GM23338 (cell line): ENCODE data around the gene CXorf66.

Source experiments
- CREB1 ChIP-seq: fragments of 250-450 bp; sonication (Bioruptor Pico); IDR thresholded peaks from 2 replicates; pipeline ENCODE4 v1.5.0; 2020; ENCODE audit warnings: low read depth, mild to moderate bottlenecking, moderate library complexity
- EZH2 ChIP-seq: fragments of 200-600 bp; sonication (generic); IDR thresholded peaks from one replicate; pipeline ENCODE4 v1.8.0; 2017; ENCODE audit warnings: antibody characterized with exemption, mild to moderate bottlenecking, low read depth; ENCODE audit not compliant: unreplicated experiment
- EZH2phosphoT487 ChIP-seq: fragments of 200-600 bp; sonication (generic); IDR thresholded peaks from one replicate; pipeline ENCODE4 v1.8.1; 2018; ENCODE audit warnings: antibody characterized with exemption; ENCODE audit not compliant: unreplicated experiment
- POLR2AphosphoS5 ChIP-seq: IDR thresholded peaks from 2 replicates; pipeline ENCODE4 v1.6.1; 2016; ENCODE audit warnings: antibody characterized with exemption, low read depth
- STAT1 ChIP-seq: IDR thresholded peaks from one replicate; pipeline ENCODE4 v1.6.1; 2016; ENCODE audit warnings: antibody characterized with exemption; ENCODE audit not compliant: unreplicated experiment
- ZNF331 ChIP-seq: fragments of 250-450 bp; sonication (Bioruptor Pico); IDR thresholded peaks from 2 replicates; pipeline ENCODE4 v1.5.0; 2020; ENCODE audit warnings: low read depth, mild to moderate bottlenecking, moderate library complexity
- TF ChIP-seq, protein P1 (sequence below), 2 experiments: fragments of 200-600 bp in 1 of 2; sonication (generic) in 1 of 2; conservative IDR thresholded peaks; 2 replicates each; pipeline versions ENCODE4 v1.5.1 to v1.6.1; 2016 to 2017; ENCODE audit warnings: antibody characterized with exemption in 2 of 2, low read depth in 2 of 2, mild to moderate bottlenecking in 2 of 2, moderate library complexity in 1 of 2
- TF ChIP-seq, protein P2 (sequence below): IDR thresholded peaks from one replicate; pipeline ENCODE4 v1.6.1; 2018; ENCODE audit warnings: antibody characterized with exemption; ENCODE audit not compliant: unreplicated experiment
- TF ChIP-seq, protein P3 (sequence below): IDR thresholded peaks from 2 replicates; pipeline ENCODE4 v1.6.1; 2016; ENCODE audit warnings: antibody characterized with exemption
- TF ChIP-seq, protein P4 (sequence below): fragments of 250-450 bp; sonication (Bioruptor Pico); IDR thresholded peaks from 2 replicates; pipeline ENCODE4 v1.5.0; 2020; ENCODE audit warnings: mild to moderate bottlenecking, moderate library complexity

DNA sequence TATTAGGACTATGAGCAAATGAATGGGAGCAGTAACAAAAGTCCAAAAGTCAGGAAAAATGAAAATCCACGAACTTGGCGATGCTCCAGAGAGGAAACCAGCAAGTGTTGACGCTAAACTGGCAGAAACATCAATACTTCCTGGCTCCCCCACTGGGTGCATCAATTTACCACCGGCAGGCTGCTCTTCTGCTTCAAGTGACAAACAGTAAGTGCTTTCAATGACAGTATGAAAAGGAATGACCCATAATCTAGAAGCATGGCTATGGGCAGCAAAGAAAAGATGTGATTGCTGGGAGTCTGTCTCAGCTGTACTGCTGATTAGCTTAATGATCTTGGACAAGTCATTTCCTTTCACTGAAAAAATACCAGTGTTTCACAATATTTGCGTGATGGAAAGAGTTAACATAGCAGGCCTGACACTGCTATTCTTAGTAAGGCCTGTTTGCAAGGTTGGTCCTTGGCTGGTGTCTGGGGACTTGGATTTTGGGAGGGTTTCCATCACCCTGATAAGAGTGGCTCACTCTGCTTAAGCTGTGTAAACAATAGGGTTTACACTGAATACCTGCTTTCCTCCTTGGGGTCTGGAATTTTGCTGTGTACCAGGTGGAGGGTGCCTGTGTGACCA, 41.1 kb downstream of the CXorf66 start:
- TF ChIP-seq, protein P1, sequence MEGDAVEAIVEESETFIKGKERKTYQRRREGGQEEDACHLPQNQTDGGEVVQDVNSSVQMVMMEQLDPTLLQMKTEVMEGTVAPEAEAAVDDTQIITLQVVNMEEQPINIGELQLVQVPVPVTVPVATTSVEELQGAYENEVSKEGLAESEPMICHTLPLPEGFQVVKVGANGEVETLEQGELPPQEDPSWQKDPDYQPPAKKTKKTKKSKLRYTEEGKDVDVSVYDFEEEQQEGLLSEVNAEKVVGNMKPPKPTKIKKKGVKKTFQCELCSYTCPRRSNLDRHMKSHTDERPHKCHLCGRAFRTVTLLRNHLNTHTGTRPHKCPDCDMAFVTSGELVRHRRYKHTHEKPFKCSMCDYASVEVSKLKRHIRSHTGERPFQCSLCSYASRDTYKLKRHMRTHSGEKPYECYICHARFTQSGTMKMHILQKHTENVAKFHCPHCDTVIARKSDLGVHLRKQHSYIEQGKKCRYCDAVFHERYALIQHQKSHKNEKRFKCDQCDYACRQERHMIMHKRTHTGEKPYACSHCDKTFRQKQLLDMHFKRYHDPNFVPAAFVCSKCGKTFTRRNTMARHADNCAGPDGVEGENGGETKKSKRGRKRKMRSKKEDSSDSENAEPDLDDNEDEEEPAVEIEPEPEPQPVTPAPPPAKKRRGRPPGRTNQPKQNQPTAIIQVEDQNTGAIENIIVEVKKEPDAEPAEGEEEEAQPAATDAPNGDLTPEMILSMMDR (conservative IDR thresholded peaks at IDR 0.05; ENCODE audit: low read depth in 2 of 2), result no peak
- no peak for TF ChIP-seq POLR2AphosphoS5
- no peak for TF ChIP-seq EZH2
- TF ChIP-seq CREB1 (CRISPR knock-in tag), result no peak
- TF ChIP-seq, protein P2, sequence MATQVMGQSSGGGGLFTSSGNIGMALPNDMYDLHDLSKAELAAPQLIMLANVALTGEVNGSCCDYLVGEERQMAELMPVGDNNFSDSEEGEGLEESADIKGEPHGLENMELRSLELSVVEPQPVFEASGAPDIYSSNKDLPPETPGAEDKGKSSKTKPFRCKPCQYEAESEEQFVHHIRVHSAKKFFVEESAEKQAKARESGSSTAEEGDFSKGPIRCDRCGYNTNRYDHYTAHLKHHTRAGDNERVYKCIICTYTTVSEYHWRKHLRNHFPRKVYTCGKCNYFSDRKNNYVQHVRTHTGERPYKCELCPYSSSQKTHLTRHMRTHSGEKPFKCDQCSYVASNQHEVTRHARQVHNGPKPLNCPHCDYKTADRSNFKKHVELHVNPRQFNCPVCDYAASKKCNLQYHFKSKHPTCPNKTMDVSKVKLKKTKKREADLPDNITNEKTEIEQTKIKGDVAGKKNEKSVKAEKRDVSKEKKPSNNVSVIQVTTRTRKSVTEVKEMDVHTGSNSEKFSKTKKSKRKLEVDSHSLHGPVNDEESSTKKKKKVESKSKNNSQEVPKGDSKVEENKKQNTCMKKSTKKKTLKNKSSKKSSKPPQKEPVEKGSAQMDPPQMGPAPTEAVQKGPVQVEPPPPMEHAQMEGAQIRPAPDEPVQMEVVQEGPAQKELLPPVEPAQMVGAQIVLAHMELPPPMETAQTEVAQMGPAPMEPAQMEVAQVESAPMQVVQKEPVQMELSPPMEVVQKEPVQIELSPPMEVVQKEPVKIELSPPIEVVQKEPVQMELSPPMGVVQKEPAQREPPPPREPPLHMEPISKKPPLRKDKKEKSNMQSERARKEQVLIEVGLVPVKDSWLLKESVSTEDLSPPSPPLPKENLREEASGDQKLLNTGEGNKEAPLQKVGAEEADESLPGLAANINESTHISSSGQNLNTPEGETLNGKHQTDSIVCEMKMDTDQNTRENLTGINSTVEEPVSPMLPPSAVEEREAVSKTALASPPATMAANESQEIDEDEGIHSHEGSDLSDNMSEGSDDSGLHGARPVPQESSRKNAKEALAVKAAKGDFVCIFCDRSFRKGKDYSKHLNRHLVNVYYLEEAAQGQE, result no peak
- TF ChIP-seq, protein P3, sequence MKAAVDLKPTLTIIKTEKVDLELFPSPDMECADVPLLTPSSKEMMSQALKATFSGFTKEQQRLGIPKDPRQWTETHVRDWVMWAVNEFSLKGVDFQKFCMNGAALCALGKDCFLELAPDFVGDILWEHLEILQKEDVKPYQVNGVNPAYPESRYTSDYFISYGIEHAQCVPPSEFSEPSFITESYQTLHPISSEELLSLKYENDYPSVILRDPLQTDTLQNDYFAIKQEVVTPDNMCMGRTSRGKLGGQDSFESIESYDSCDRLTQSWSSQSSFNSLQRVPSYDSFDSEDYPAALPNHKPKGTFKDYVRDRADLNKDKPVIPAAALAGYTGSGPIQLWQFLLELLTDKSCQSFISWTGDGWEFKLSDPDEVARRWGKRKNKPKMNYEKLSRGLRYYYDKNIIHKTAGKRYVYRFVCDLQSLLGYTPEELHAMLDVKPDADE, result no peak
- TF ChIP-seq EZH2phosphoT487, result no peak
- TF ChIP-seq STAT1, result no peak
- TF ChIP-seq ZNF331, result no peak
- TF ChIP-seq, protein P4, sequence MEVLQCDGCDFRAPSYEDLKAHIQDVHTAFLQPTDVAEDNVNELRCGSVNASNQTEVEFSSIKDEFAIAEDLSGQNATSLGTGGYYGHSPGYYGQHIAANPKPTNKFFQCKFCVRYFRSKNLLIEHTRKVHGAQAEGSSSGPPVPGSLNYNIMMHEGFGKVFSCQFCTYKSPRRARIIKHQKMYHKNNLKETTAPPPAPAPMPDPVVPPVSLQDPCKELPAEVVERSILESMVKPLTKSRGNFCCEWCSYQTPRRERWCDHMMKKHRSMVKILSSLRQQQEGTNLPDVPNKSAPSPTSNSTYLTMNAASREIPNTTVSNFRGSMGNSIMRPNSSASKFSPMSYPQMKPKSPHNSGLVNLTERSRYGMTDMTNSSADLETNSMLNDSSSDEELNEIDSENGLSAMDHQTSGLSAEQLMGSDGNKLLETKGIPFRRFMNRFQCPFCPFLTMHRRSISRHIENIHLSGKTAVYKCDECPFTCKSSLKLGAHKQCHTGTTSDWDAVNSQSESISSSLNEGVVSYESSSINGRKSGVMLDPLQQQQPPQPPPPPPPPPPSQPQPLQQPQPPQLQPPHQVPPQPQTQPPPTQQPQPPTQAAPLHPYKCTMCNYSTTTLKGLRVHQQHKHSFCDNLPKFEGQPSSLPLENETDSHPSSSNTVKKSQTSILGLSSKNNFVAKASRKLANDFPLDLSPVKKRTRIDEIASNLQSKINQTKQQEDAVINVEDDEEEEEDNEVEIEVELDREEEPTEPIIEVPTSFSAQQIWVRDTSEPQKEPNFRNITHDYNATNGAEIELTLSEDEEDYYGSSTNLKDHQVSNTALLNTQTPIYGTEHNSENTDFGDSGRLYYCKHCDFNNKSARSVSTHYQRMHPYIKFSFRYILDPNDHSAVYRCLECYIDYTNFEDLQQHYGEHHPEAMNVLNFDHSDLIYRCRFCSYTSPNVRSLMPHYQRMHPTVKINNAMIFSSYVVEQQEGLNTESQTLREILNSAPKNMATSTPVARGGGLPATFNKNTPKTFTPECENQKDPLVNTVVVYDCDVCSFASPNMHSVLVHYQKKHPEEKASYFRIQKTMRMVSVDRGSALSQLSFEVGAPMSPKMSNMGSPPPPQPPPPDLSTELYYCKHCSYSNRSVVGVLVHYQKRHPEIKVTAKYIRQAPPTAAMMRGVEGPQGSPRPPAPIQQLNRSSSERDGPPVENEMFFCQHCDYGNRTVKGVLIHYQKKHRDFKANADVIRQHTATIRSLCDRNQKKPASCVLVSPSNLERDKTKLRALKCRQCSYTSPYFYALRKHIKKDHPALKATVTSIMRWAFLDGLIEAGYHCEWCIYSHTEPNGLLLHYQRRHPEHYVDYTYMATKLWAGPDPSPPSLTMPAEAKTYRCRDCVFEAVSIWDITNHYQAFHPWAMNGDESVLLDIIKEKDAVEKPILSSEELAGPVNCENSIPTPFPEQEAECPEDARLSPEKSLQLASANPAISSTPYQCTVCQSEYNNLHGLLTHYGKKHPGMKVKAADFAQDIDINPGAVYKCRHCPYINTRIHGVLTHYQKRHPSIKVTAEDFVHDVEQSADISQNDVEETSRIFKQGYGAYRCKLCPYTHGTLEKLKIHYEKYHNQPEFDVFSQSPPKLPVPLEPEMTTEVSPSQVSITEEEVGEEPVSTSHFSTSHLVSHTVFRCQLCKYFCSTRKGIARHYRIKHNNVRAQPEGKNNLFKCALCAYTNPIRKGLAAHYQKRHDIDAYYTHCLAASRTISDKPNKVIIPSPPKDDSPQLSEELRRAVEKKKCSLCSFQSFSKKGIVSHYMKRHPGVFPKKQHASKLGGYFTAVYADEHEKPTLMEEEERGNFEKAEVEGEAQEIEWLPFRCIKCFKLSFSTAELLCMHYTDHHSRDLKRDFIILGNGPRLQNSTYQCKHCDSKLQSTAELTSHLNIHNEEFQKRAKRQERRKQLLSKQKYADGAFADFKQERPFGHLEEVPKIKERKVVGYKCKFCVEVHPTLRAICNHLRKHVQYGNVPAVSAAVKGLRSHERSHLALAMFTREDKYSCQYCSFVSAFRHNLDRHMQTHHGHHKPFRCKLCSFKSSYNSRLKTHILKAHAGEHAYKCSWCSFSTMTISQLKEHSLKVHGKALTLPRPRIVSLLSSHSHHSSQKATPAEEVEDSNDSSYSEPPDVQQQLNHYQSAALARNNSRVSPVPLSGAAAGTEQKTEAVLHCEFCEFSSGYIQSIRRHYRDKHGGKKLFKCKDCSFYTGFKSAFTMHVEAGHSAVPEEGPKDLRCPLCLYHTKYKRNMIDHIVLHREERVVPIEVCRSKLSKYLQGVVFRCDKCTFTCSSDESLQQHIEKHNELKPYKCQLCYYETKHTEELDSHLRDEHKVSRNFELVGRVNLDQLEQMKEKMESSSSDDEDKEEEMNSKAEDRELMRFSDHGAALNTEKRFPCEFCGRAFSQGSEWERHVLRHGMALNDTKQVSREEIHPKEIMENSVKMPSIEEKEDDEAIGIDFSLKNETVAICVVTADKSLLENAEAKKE (CRISPR knock-in tag), result no peak
